Esophagus squamous epithelium (tissue), 4 donors: ENCODE results near the gene SMPD3.

ENCODE experiments used
- CTCF ChIP-seq, 6 experiments: fragments of 450-650 bp in 4 of 6; fragments of 200-600 bp in 2 of 6; sonication (generic) in 2 of 6; IDR thresholded peaks; one replicate each; pipeline ENCODE4 v1.5.1; 2016 to 2019; ENCODE audit warnings: antibody characterized with exemption in 6 of 6, mild to moderate bottlenecking in 4 of 6, moderate library complexity in 4 of 6
- POLR2A ChIP-seq, 4 donors: fragments of 450-650 bp; IDR thresholded peaks; one replicate each; pipeline ENCODE4 v1.6.1; 2017; ENCODE audit warnings: antibody characterized with exemption in 4 of 4, mild to moderate bottlenecking in 4 of 4, moderate library complexity in 3 of 4

DNA sequence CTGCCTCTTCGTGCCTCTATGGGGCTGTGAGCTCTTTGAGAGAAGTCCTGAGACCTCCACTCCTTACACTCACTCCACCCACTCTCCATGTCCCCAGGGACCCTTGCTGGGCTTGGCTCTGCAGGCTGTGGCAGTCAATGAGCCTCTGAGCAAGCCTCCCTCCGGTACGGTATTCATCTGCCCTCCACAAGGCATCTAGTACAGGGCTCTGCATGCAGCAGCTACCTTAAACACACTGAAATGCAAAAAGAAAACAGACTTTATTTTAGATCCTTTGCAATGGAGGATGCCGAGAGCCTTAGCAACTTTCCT is 38.9 kb upstream of the SMPD3 start:
- TF ChIP-seq POLR2A (IDR thresholded peaks at IDR 0.05), result no peak
- TF ChIP-seq CTCF (IDR thresholded peaks at IDR 0.05), result no peak
